Measurements from ENCODE around the gene NUDT3.
"Not testable (repeated sequence)": the region's sequence is repeated elsewhere in the genome, so short reads cannot be mapped to it uniquely, and the experiment has no call there.

Gene NUDT3

GRCh38 chr6:34338377-34338776 is 54.1 kb downstream of the NUDT3 start:
- no peak for DNase-seq (ENCODE audit: low spot score)
- TF ChIP-seq, protein P1, sequence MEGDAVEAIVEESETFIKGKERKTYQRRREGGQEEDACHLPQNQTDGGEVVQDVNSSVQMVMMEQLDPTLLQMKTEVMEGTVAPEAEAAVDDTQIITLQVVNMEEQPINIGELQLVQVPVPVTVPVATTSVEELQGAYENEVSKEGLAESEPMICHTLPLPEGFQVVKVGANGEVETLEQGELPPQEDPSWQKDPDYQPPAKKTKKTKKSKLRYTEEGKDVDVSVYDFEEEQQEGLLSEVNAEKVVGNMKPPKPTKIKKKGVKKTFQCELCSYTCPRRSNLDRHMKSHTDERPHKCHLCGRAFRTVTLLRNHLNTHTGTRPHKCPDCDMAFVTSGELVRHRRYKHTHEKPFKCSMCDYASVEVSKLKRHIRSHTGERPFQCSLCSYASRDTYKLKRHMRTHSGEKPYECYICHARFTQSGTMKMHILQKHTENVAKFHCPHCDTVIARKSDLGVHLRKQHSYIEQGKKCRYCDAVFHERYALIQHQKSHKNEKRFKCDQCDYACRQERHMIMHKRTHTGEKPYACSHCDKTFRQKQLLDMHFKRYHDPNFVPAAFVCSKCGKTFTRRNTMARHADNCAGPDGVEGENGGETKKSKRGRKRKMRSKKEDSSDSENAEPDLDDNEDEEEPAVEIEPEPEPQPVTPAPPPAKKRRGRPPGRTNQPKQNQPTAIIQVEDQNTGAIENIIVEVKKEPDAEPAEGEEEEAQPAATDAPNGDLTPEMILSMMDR (IDR thresholded peaks at IDR 0.05; ENCODE audit: extremely low read depth, missing control alignments): no peak

DNA sequence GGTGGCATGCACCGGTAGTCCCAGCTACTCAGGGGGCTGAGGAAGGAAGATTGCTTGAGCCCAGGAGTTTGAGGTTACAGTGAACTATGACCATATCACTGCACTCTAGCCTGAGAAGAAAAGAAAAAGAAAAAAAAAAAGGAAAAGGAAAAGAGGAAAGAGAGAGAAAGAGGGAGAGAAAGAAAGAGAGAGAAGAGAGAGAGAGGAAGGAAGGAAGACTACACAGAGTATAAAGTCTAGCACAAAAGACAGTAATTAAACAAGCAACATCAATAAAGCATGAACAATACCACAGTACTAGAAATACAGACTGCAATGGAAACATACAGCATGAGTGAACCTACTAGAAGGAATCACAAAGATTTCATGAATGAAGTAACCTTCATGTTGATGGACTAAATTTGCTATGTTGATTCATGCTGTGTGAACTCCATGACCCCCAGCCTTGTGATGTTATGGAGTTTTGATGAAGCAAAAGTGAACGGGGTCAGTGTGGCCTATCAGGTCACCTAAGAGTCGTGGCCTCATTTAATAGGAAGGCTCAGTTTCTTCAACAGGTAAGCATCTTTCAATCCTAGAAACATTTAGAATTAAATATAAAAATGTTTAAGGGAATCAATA is 57.6 kb downstream of the NUDT3 start:
- DNase-seq (ENCODE audit: low spot score): no peak
- TF ChIP-seq, protein P1 (IDR thresholded peaks at IDR 0.05; ENCODE audit: extremely low read depth, missing control alignments): no peak

GRCh38 chr6:34333858-34334257 is 58.6 kb downstream of the NUDT3 start:
- no peak for DNase-seq (ENCODE audit: low spot score)
- TF ChIP-seq, protein P1 (IDR thresholded peaks at IDR 0.05; ENCODE audit: extremely low read depth, missing control alignments): no peak

- TF ChIP-seq, protein P1 (IDR thresholded peaks at IDR 0.05; ENCODE audit: extremely low read depth, missing control alignments): no peak
- no peak for DNase-seq (ENCODE audit: low spot score)
Observed at GRCh38 chr6:34332251-34333198, 59.9 kb downstream of the NUDT3 start.

DNA sequence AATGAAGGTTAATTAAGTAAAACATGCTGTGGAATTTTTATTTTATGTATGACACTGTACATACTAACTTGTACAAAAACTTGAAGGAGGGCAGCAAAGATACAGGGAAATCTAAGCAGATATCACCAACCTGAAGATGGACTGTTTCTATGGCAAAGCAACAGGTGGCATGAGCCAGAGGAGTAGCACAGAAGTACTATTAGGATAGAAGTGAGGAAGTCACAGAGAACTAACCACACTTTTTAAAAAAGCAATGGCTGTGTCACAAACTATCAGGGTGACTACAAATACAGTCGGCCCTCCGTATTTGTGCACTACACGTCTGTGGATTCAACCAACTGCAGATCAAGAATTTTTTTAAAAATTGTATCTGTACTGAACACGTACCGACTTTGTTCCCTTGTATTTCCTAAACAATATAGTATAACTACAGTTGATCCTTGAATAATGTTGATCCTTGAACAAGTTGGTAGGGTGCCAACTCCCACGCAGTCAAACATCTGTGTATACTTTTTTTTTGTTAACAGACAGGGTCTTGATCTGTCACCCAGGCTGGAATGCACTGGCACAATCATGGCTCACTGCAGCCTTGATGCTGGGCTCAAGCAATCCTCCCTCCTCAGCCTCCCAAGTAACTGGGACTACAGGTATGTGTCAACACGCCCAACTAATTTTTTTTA is 61.0 kb downstream of the NUDT3 start:
- TF ChIP-seq, protein P1 (IDR thresholded peaks at IDR 0.05; ENCODE audit: extremely low read depth, missing control alignments): no peak
- DNase-seq (ENCODE audit: low spot score): no peak

GRCh38 chr6:34329814-34330213 is 62.7 kb downstream of the NUDT3 start:
- not testable (repeated sequence) for DNase-seq (ENCODE audit: low spot score)

DNA sequence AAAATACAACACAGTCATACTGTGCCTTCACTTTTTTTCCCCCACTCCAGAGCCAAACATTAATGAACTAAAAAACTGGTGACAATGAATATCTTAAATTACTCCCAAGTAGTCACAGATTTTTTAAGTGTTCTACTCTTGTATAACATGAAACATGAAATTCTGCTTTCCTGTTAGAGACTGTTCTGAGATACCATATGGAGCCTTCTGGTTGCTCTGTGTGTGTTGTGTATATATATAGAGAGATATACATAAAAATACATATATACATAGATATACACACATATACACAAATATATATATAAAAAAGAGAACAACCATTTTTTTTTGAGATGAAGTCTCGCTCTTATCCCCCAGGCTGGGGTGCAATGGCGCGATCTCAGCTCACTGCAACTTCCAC is 63.5 kb downstream of the NUDT3 start:
- TF ChIP-seq, protein P1 (IDR thresholded peaks at IDR 0.05; ENCODE audit: extremely low read depth, missing control alignments): no peak
- no peak for DNase-seq (ENCODE audit: low spot score)

DNA sequence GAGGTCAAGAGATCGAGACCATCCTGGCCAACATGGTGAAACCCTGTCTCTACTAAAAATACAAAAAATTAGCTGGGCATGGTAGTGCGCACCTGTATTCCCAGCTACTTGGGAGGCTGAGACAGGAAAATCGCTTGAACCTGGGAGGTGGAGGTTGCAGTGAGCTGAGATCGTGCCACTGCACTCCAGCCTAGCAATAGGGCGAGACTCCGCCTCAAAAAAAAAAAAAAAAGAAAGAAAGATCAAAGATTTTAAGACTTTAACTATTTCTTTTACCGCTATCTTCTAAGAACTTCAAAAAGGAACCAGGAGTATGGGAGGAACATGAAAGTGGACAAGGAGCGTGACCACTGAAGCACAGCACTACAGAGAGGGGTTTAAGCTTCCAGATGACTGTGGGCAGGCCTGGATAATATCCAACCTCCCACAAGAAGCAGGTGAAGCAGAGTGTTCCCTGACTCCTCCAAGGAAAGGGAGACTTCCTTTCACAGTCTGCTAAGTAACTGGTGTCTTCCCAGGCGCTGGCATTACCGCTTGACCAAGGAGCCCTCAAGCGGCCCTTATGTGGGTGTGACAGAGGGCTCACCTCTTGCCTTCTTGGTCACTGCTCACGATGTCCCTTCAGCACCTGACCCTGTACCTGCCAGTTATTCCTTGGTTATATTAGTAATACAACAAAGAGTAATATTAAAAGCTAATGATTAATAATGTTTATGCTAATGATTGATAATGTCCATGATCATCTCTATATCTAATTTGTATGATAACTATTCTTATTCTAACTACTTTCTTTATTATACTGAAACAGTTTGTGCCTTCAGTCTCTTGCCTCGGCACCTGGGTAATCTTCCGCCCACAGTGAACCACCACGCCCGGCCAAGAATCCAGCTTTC is 64.9 kb downstream of the NUDT3 start:
- DNase-seq (ENCODE audit: low spot score): not testable (repeated sequence)

Data from GM20000 (cell line).